ENCODE results near the gene KDM4B.

Gene KDM4B

GRCh38 chr19:5150902-5151741 is 182.2 kb downstream of the KDM4B start:
- Histone ChIP-seq H3K4me3 (ENCODE audit: low read depth, low read length) (no peak overlapping the region), H3K27ac (no peak overlapping the region), H3K36me3 (replicated peaks) (peaks cover 8% of the 10 kb centered on the region), H3K27me3 (replicated peaks) (no peaks in the 10 kb centered on the region)
- peak; percentile 24 for TF ChIP-seq CTCF (IDR thresholded peaks at IDR 0.05; ENCODE audit: low read depth, low read length, missing control alignments)
- no peak for DNase-seq
- in situ Hi-C loops (cut with HindIII; ENCODE audit: low pct_ligation_motif_present, low sequenced_read_pairs), result no loop called here

GRCh38 chr19:5152013-5152763 is 183.3 kb downstream of the KDM4B start:
- Histone ChIP-seq H3K36me3 (replicated peaks) (peaks cover 2% of the 10 kb centered on the region), H3K27me3 (replicated peaks) (no peaks in the 10 kb centered on the region), H3K4me3 (ENCODE audit: low read depth, low read length) (no peak overlapping the region), H3K27ac (no peak overlapping the region)
- in situ Hi-C loops (cut with HindIII; ENCODE audit: low pct_ligation_motif_present, low sequenced_read_pairs), result no loop called here
- DNase-seq, result no peak
- TF ChIP-seq CTCF (IDR thresholded peaks at IDR 0.05; ENCODE audit: low read depth, low read length, missing control alignments), result no peak

- Histone ChIP-seq H3K27me3 (replicated peaks) (no peaks in the 10 kb centered on the region), H3K36me3 (replicated peaks) (no peaks in the 10 kb centered on the region), H3K27ac (no peak overlapping the region), H3K4me3 (ENCODE audit: low read depth, low read length) (no peak overlapping the region)
- DNase-seq, result no peak
- in situ Hi-C loops (cut with HindIII; ENCODE audit: low pct_ligation_motif_present, low sequenced_read_pairs), result no loop called here
- TF ChIP-seq CTCF (IDR thresholded peaks at IDR 0.05; ENCODE audit: low read depth, low read length, missing control alignments), result no peak
Observed at GRCh38 chr19:5152767-5153532, 184.0 kb downstream of the KDM4B start.

- no peaks in the 10 kb centered on the region for H3K27me3 ChIP-seq (replicated peaks)
- no peak for DNase-seq
- no peak for TF ChIP-seq CTCF (IDR thresholded peaks at IDR 0.05; ENCODE audit: low read depth, low read length, missing control alignments)
- in situ Hi-C loops (cut with HindIII; ENCODE audit: low pct_ligation_motif_present, low sequenced_read_pairs), result no loop called here
- H3K4me3 ChIP-seq (ENCODE audit: low read depth, low read length), result no peak overlapping the region
- no peak overlapping the region for H3K27ac ChIP-seq
- H3K36me3 ChIP-seq (replicated peaks), result no peaks in the 10 kb centered on the region
Observed at GRCh38 chr19:5153601-5154128, 184.8 kb downstream of the KDM4B start.

- in situ Hi-C loops (cut with HindIII; ENCODE audit: low pct_ligation_motif_present, low sequenced_read_pairs), result no loop called here
- no peak for DNase-seq
Observed at GRCh38 chr19:5154129-5154798, 185.4 kb downstream of the KDM4B start.

More at GRCh38 chr19:5154129-5154798, 185.4 kb downstream of the KDM4B start:
- peak; percentile 77 for TF ChIP-seq CTCF (IDR thresholded peaks at IDR 0.05; ENCODE audit: low read depth, low read length, missing control alignments)
- Histone ChIP-seq H3K27me3 (replicated peaks) (no peaks in the 10 kb centered on the region), H3K4me3 (ENCODE audit: low read depth, low read length) (no peak overlapping the region), H3K27ac (no peak overlapping the region), H3K36me3 (replicated peaks) (no peaks in the 10 kb centered on the region)

Measured in brain microvascular endothelial cell (primary cell).